ENCODE data around the gene STX11. TPM values are rescaled to one million over a fixed set of nuclear protein-coding genes. Genes with fewer than 3 reads are reported as not detected.
"Not testable (repeated sequence)": the region's sequence is repeated elsewhere in the genome, so short reads cannot be mapped to it uniquely, and the experiment has no call there.

Gene STX11
- total RNA-seq, 1 experiment from 2014 or later, result 0.17 TPM

GRCh38 chr6:144131248-144131709 is 19.0 kb upstream of the STX11 start:
- Mint-ChIP-seq H3K9me3 (no peaks in the 10 kb centered on the region), H3K4me1 (no peaks in the 10 kb centered on the region), H3K36me3 (no peaks in the 10 kb centered on the region), H3K4me3 (no peak overlapping the region), H3K27ac (no peak overlapping the region), H3K27me3 (ENCODE audit: low read depth) (no peaks in the 10 kb centered on the region; the same call in 1 of the 2 replicates)
- ATAC-seq, result no peak
- no peak for DNase-seq (ENCODE audit: low spot score)
- no peak for TF ChIP-seq SOX15 (CRISPR knock-in tag; IDR thresholded peaks at IDR 0.05)
- TF ChIP-seq ZNF396 (CRISPR knock-in tag; IDR thresholded peaks at IDR 0.05; ENCODE audit: borderline replicate concordance), result no peak
- TF ChIP-seq TP53 (CRISPR knock-in tag; IDR thresholded peaks at IDR 0.05), result no peak
- TF ChIP-seq, protein P1, sequence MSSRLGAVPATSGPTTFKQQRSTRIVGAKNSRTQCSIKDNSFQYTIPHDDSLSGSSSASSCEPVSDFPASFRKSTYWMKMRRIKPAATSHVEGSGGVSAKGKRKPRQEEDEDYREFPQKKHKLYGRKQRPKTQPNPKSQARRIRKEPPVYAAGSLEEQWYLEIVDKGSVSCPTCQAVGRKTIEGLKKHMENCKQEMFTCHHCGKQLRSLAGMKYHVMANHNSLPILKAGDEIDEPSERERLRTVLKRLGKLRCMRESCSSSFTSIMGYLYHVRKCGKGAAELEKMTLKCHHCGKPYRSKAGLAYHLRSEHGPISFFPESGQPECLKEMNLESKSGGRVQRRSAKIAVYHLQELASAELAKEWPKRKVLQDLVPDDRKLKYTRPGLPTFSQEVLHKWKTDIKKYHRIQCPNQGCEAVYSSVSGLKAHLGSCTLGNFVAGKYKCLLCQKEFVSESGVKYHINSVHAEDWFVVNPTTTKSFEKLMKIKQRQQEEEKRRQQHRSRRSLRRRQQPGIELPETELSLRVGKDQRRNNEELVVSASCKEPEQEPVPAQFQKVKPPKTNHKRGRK (CRISPR knock-in tag; IDR thresholded peaks at IDR 0.05; ENCODE audit: borderline replicate concordance), result no peak
- TF ChIP-seq, protein P2, sequence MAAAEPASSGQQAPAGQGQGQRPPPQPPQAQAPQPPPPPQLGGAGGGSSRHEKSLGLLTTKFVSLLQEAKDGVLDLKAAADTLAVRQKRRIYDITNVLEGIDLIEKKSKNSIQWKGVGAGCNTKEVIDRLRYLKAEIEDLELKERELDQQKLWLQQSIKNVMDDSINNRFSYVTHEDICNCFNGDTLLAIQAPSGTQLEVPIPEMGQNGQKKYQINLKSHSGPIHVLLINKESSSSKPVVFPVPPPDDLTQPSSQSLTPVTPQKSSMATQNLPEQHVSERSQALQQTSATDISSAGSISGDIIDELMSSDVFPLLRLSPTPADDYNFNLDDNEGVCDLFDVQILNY (CRISPR knock-in tag; IDR thresholded peaks at IDR 0.05), result no peak
- TF ChIP-seq ZNF532 (CRISPR knock-in tag; IDR thresholded peaks at IDR 0.05; ENCODE audit: borderline replicate concordance), result no peak
- no peak for TF ChIP-seq IRF2 (CRISPR knock-in tag; IDR thresholded peaks at IDR 0.05; ENCODE audit: borderline replicate concordance, low read depth)
- TF ChIP-seq, protein P3, sequence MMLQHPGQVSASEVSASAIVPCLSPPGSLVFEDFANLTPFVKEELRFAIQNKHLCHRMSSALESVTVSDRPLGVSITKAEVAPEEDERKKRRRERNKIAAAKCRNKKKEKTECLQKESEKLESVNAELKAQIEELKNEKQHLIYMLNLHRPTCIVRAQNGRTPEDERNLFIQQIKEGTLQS (CRISPR knock-in tag; conservative IDR thresholded peaks at IDR 0.05), result no peak
- TF ChIP-seq PREB (CRISPR knock-in tag; IDR thresholded peaks at IDR 0.05; ENCODE audit: borderline replicate concordance), result no peak
- TF ChIP-seq ZNF121 (CRISPR knock-in tag; IDR thresholded peaks at IDR 0.05), result no peak
- TF ChIP-seq ZSCAN18 (CRISPR knock-in tag; IDR thresholded peaks at IDR 0.05), result no peak
- ChIA-PET CTCF (no interaction called here), POLR2A (no interaction called here)

DNA sequence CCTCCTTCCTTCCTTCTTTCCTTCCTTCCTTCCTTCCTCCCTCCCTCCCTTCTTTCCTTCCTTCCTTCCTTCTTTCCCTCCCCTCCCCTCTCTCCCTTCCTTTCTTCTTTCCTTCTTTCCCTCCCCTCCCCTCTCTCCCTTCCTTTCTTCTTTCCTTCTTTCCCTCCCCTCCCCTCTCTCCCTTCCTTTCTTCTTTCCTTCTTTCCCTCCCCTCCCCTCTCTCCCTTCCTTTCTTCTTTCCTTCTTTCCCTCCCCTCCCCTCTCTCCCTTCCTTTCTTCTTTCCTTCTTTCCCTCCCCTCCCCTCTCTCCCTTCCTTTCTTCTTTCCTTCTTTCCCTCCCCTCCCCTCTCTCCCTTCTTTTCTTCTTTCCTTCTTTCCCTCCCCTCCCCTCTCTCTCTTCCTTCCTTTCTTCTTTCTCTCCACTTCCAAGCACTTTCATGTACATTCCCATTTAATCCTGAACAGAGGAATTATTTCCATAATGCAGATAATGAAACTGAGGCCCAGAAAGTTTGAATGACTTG is 18.1 kb upstream of the STX11 start:
- H3K9me3 Mint-ChIP-seq; CTCF ChIA-PET; ATAC-seq; H3K4me1 Mint-ChIP-seq; H3K27me3 Mint-ChIP-seq (ENCODE audit: low read depth); H3K4me3 Mint-ChIP-seq; DNase-seq (ENCODE audit: low spot score); H3K27ac Mint-ChIP-seq; POLR2A ChIA-PET; H3K36me3 Mint-ChIP-seq: not testable (repeated sequence)
